Liver (tissue), 3 donors: Measurements from ENCODE around the gene TSGA10IP.

Experiments used
- MAX ChIP-seq: IDR thresholded peaks from 2 replicates; pipeline ENCODE4 v1.6.1; 2016; ENCODE audit warnings: antibody characterized with exemption
- SP1 ChIP-seq: IDR thresholded peaks from 2 replicates; pipeline ENCODE4 v1.6.1; 2018; ENCODE audit warnings: antibody characterized with exemption, mild to moderate bottlenecking
- TAF1 ChIP-seq: conservative IDR thresholded peaks from 2 replicates; pipeline ENCODE4 v1.6.1; 2016; ENCODE audit warnings: antibody characterized with exemption, mild to moderate bottlenecking
- TF ChIP-seq, protein P1 (sequence below): fragments of 150-350 bp; IDR thresholded peaks from 2 replicates; pipeline ENCODE4 v1.5.1; 2017; ENCODE audit warnings: improper control_type of control experiment, low read depth, low read length; ENCODE audit not compliant: missing input control
- TF ChIP-seq, protein P2 (sequence below): IDR thresholded peaks from 2 replicates; pipeline ENCODE4 v1.6.1; 2016; ENCODE audit warnings: antibody characterized with exemption
- donor health status: healthy.
- donor health status: healthy.

- TF ChIP-seq, protein P1, sequence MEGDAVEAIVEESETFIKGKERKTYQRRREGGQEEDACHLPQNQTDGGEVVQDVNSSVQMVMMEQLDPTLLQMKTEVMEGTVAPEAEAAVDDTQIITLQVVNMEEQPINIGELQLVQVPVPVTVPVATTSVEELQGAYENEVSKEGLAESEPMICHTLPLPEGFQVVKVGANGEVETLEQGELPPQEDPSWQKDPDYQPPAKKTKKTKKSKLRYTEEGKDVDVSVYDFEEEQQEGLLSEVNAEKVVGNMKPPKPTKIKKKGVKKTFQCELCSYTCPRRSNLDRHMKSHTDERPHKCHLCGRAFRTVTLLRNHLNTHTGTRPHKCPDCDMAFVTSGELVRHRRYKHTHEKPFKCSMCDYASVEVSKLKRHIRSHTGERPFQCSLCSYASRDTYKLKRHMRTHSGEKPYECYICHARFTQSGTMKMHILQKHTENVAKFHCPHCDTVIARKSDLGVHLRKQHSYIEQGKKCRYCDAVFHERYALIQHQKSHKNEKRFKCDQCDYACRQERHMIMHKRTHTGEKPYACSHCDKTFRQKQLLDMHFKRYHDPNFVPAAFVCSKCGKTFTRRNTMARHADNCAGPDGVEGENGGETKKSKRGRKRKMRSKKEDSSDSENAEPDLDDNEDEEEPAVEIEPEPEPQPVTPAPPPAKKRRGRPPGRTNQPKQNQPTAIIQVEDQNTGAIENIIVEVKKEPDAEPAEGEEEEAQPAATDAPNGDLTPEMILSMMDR: no peak
- TF ChIP-seq SP1: no peak
- TF ChIP-seq, protein P2, sequence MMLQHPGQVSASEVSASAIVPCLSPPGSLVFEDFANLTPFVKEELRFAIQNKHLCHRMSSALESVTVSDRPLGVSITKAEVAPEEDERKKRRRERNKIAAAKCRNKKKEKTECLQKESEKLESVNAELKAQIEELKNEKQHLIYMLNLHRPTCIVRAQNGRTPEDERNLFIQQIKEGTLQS: no peak
- TF ChIP-seq TAF1: no peak
- TF ChIP-seq MAX: no peak
Measured at GRCh38 chr11:65947603-65948125, 2.4 kb downstream of the TSGA10IP start.
